NT2/D1 (cell line): Measurements from ENCODE around the gene TUT1.
A peak's percentile ranks its signal among the peaks of the same experiment; 100 is the strongest.
"Not testable (repeated sequence)": the region's sequence is repeated elsewhere in the genome, so short reads cannot be mapped to it uniquely, and the experiment has no call there.

Source experiments
- DNase-seq: peaks from one replicate; pipeline ENCODE4 v3.0.0-alpha.2; 2011; ENCODE audit warnings: low read depth, low spot score
- H3K27me3 ChIP-seq: 2 replicates; pipeline ENCODE4 v1.6.0; 2011; ENCODE audit warnings: mild to moderate bottlenecking; ENCODE audit not compliant: insufficient read length, insufficient read depth
- H3K36me3 ChIP-seq: 2 replicates; pipeline ENCODE4 v1.6.1; 2011; ENCODE audit warnings: mild to moderate bottlenecking, low read length, mixed read lengths; ENCODE audit not compliant: insufficient read depth, insufficient read length
- H3K4me1 ChIP-seq: 2 replicates; pipeline ENCODE4 v1.5.1; 2011; ENCODE audit not compliant: insufficient read depth, insufficient read length
- H3K4me3 ChIP-seq: 2 replicates; pipeline ENCODE4 v1.5.1; 2011; ENCODE audit warnings: low read depth; ENCODE audit not compliant: insufficient read length
- H3K9ac ChIP-seq: 2 replicates; pipeline ENCODE4 v1.6.0; 2011; ENCODE audit warnings: low read depth; ENCODE audit not compliant: insufficient read length
- H3K9me3 ChIP-seq: 2 replicates; pipeline ENCODE4 v1.5.1; 2011; ENCODE audit warnings: mild to moderate bottlenecking, low read length; ENCODE audit not compliant: insufficient read depth
- SUZ12 ChIP-seq: IDR thresholded peaks from 2 replicates; pipeline ENCODE4 v1.6.1; 2011; ENCODE audit not compliant: insufficient read length, insufficient read depth; ENCODE audit errors: extremely low read depth
- YY1 ChIP-seq: IDR thresholded peaks from 2 replicates; pipeline ENCODE4 v1.6.1; 2011; ENCODE audit not compliant: insufficient read length, insufficient read depth
- ZNF274 ChIP-seq: IDR thresholded peaks from 2 replicates; pipeline ENCODE4 v1.6.1; 2011; ENCODE audit warnings: mild to moderate bottlenecking, low read depth, low read length

The TUT1 gene

DNA sequence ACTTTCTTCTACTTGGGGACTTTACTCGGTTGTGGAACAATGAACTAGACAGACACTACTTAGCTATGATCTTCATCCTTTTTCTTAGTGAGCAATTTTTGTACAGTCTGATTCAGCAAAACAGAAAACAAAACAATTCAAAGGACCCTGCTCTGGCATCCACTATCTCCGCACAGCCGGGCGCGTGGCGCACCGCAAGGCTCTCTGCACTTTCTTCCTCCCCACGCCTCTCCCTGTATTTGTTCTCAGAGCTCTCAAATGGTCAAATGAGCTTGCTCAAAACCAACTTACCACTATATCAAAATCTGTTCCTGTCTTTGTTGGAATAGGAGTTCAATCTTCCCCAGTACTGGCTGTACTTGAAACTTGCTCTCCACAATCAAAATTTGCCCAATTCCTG is 25.1 kb downstream of the TUT1 start:
- Histone ChIP-seq H3K4me3 (no peak overlapping the region), H3K36me3 (peaks cover 85% of the 10 kb centered on the region), H3K9me3 (no peaks in the 10 kb centered on the region), H3K9ac (no peak overlapping the region), H3K27me3 (no peaks in the 10 kb centered on the region), H3K4me1 (peaks cover 6% of the 10 kb centered on the region)
- no peak for DNase-seq
- TF ChIP-seq YY1 (no peak), ZNF274 (no peak), SUZ12 (no peak)

DNA sequence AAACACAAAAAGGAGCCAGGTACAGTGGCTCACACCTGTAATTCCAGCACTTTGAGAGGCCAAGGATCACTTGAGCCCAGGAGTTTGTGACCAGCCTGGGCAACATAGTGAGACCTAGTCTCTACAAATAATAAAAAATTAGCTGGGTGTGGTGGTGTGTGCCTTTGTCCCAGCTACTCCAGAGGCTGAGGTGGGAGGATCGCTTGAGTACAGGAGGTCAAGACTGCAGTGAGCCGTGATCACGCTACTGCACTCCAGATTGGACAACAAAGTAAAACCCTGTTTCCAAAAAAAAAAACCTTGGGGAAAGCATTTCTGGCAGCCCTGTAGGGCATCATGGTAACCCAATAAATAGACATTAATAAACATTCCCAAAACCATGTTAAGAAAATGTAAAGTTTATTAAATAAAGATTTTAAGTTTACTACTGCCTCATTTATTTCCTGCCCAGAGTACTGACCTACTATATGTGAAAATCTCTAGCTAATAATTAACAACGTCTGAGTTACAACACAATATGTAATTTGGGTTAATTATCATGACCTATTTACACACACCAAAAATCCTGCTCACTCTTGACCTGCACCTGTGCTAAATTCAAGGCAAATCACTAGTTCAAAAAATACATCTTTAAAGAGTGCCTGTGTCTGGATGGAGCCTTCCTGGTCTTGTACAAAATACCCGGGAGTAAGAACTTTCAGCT is 26.1 kb downstream of the TUT1 start:
- H3K36me3 ChIP-seq = peaks cover 82% of the 10 kb centered on the region

DNA sequence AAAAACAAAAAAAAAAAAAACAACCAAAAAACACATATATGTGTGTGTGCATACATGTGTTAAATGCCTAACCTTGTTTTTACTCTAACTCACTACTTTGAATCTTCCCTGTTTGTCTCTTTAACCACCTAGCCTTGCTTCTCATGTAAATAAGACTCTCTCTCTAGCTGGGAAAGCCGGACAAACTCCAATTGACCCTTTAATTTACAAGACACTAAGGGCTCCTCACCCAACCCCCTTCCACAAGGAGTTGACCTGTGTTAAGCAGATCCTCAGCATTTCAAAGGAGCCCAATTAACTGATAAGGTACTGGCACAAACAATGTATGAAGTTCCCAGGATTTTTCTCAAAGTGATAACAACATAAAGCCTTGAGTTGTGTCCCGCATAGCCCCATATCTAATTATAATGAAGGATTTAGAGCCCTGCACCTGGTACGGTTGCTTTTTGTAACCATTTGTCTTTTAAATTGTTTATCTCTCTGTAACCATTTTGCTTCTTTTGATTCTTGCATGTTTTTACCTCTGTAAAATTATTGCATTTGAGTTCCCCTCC is 29.6 kb downstream of the TUT1 start:
- peaks cover 27% of the 10 kb centered on the region for H3K4me1 ChIP-seq
- DNase-seq = peak; percentile 95
- not testable (repeated sequence) for H3K9me3 ChIP-seq

More for the DNA sequence above, 26.1 kb downstream of the TUT1 start:
- Histone ChIP-seq H3K9ac (no peak overlapping the region), H3K9me3 (no peaks in the 10 kb centered on the region), H3K27me3 (no peaks in the 10 kb centered on the region), H3K4me1 (peaks cover 6% of the 10 kb centered on the region), H3K4me3 (no peak overlapping the region)
- DNase-seq = no peak
- TF ChIP-seq YY1 = no peak
- TF ChIP-seq SUZ12 = no peak
- TF ChIP-seq ZNF274 = no peak

DNA sequence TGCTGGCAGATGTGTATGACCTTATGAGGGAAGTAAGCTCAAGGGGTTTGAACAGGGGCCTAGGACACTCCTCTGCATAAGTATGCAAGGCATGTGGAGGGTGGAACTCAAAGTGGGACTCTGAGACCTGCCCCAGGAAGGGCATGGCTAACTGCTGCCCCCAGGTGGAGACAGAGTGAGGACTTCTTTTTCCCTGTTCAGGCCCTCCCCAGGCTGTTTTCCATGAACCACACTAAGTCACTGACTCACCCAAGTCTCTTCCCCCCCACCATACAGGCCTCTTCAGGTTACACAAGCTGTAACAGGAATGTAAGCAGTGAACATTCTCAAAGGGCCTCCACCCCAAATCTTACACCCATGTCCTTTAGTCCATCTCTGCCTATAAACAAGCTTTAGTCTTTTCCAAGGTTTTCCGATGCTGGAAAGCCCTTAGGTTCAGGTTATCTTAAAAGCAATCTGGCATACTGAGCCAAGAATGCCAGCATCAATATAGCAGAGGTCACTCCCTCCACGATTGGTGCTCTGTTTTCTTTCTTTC is 30.7 kb downstream of the TUT1 start:
- no peak overlapping the region for H3K4me3 ChIP-seq
- peak; percentile 95 for DNase-seq
- no peak overlapping the region for H3K9ac ChIP-seq
- H3K36me3 ChIP-seq = peaks cover 84% of the 10 kb centered on the region
- H3K4me1 ChIP-seq = peaks cover 36% of the 10 kb centered on the region
- TF ChIP-seq ZNF274 (no peak), SUZ12 (no peak), YY1 (no peak)
- H3K27me3 ChIP-seq = no peaks in the 10 kb centered on the region
- no peaks in the 10 kb centered on the region for H3K9me3 ChIP-seq

More for the DNA sequence above, 29.6 kb downstream of the TUT1 start:
- not testable (repeated sequence) for H3K27me3 ChIP-seq, H3K4me3 ChIP-seq, H3K9ac ChIP-seq
- H3K36me3 ChIP-seq = peaks cover 85% of the 10 kb centered on the region

DNA sequence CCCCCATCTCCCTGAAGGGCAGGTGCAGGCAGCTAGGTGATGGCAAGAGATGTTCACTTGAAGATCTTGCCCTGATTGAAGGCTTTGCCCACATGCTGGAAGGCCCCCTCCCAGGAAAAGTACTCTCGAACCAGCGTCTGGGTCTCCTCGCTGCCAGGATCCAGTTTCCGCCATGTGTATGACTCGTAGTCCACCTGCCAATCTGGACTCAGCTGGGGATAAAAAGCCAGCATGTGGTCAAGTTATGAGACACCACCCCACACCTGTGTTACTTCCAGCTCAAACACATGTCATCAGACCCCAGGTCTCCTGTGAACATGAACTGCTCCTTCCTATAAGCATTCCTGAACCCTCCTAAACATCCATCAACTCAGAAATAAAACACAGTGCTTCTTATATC is 31.7 kb downstream of the TUT1 start:
- peaks cover 43% of the 10 kb centered on the region for H3K4me1 ChIP-seq
- peak overlapping the region; percentile 51 for H3K9ac ChIP-seq
- not testable (repeated sequence) for DNase-seq, H3K4me3 ChIP-seq, H3K9me3 ChIP-seq, H3K27me3 ChIP-seq
- peaks cover 85% of the 10 kb centered on the region for H3K36me3 ChIP-seq

DNA sequence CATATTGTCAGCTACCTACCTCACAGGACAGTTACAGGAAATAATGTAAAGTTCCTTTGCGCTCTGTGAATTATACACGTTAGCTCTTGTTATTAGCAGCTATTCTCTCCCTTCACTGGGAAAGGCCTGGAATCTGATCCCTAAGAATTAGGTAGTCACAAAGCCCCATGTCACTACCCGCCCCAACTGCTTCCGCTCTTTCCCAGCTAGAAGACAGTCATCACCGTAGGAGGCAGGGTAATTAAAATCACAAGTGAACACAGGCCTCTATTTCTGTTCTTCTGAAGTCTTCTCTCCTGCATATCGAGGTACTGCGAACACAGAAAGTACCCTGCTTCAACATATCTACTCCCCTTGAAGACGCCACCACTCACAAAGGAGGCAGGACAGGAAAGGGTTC is 32.1 kb downstream of the TUT1 start:
- Histone ChIP-seq H3K36me3 (peaks cover 83% of the 10 kb centered on the region), H3K9me3 (no peaks in the 10 kb centered on the region), H3K4me3 (no peak overlapping the region), H3K4me1 (peaks cover 47% of the 10 kb centered on the region), H3K9ac (no peak overlapping the region), H3K27me3 (no peaks in the 10 kb centered on the region)
- TF ChIP-seq YY1 = no peak
- no peak for TF ChIP-seq ZNF274
- no peak for TF ChIP-seq SUZ12
- no peak for DNase-seq

DNA sequence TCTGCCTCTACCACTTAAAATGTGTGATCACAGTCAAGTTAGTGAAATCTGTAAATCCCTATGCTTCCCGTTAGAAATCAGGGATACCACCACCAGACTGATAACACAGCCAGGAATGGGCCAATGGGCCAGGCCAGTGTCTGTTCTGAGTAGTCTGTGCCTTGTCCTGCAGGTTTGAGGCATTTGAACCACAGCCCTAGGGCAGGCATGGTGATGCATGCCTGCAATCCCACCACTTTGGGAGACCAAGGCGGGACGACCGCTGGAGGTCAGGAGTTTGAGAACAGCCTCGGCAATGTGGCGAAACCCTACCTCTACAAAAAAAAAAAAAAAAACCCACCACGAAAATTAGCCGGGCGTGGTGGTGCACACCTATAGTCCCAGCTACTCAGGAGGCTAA is 32.7 kb downstream of the TUT1 start:
- TF ChIP-seq YY1 (no peak), SUZ12 (no peak), ZNF274 (no peak)
- no peak for DNase-seq
- peak overlapping the region; percentile 26 for H3K9ac ChIP-seq
- H3K4me1 ChIP-seq = peaks cover 52% of the 10 kb centered on the region
- H3K9me3 ChIP-seq = no peaks in the 10 kb centered on the region
- peaks cover 79% of the 10 kb centered on the region for H3K36me3 ChIP-seq
- H3K27me3 ChIP-seq = no peaks in the 10 kb centered on the region
- no peak overlapping the region for H3K4me3 ChIP-seq
